Astrocyte (in vitro differentiated cells and primary cell): ENCODE data around the gene ULBP1.

Experiments
- EZH2 ChIP-seq: IDR thresholded peaks from 2 replicates; pipeline ENCODE4 v1.6.1; 2012; ENCODE audit warnings: mild to moderate bottlenecking, low read length, inconsistent platforms; ENCODE audit not compliant: insufficient read depth
- TF ChIP-seq, protein P1 (sequence below): IDR thresholded peaks from 2 replicates; pipeline ENCODE4 v1.5.1; 2011; ENCODE audit warnings: low read depth, mild to moderate bottlenecking, inconsistent platforms, low read length, moderate library complexity; ENCODE audit not compliant: insufficient read depth

DNA sequence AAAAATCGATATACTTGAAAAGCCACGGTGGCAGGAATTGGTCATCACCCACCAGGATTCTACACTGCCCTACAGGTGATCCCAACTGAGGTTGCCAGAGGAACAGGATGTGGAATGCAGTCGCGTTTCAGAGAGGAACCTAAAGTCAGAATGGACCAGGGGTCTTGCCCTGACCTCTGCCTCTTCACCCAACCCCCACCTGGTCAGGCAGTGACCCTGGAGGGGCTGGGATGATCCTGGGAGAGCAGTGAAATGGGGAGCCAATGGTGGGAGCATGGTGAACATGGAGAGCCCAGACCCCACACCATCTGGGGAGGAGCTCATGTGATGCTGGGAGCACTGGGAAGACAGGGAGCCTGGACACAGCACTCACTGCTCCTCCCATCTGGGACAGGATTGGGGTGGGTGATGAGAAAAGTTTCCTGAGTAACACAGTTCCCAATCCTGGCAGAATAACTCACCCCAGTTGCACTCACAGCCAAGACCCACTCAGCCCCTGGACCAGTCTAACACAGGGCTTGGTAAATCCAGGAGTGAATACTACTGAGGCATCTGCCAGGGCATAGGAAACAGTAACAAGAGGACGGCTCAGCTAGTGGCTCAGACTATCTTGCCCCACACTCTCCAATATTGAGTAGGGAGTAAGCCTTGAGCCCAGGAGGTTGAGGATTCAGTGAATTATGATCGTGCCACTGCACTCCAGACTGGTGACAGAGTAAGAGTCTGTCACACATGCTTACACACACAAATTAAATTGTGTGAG lies 23.7 kb upstream of the ULBP1 start:
- TF ChIP-seq, protein P1, sequence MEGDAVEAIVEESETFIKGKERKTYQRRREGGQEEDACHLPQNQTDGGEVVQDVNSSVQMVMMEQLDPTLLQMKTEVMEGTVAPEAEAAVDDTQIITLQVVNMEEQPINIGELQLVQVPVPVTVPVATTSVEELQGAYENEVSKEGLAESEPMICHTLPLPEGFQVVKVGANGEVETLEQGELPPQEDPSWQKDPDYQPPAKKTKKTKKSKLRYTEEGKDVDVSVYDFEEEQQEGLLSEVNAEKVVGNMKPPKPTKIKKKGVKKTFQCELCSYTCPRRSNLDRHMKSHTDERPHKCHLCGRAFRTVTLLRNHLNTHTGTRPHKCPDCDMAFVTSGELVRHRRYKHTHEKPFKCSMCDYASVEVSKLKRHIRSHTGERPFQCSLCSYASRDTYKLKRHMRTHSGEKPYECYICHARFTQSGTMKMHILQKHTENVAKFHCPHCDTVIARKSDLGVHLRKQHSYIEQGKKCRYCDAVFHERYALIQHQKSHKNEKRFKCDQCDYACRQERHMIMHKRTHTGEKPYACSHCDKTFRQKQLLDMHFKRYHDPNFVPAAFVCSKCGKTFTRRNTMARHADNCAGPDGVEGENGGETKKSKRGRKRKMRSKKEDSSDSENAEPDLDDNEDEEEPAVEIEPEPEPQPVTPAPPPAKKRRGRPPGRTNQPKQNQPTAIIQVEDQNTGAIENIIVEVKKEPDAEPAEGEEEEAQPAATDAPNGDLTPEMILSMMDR: no peak
- TF ChIP-seq EZH2: no peak
